Right kidney (tissue), 1 donor: ENCODE measurements around the gene LILRA1.
"Not testable (repeated sequence)": the region's sequence is repeated elsewhere in the genome, so short reads cannot be mapped to it uniquely, and the experiment has no call there.

Experiments used
- DNase-seq: peaks from one replicate; pipeline ENCODE4 v3.0.0-alpha.2; 2016

The LILRA1 gene

GRCh38 chr19:54577334-54577733 lies 16.1 kb upstream of the LILRA1 start:
- no peak for DNase-seq

DNA sequence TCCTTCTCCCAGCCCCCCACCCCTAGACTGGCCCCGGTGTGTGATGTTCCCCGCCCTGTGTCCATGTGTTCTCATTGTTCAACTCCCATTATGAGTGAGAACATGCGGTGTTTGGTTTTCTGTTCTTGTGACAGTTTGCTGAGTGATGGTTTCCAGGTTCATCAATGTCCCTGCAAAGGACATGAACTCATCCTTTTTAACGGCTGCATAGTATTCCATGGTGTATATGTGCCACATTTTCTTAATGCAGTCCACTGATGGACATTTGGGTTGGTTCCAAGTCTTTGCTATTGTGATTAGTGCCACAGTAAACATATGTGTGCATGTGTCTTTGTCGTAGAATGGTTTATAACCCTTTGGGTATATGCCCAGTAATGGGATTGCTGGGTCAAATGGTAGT lies 15.2 kb upstream of the LILRA1 start:
- not testable (repeated sequence) for DNase-seq

DNA sequence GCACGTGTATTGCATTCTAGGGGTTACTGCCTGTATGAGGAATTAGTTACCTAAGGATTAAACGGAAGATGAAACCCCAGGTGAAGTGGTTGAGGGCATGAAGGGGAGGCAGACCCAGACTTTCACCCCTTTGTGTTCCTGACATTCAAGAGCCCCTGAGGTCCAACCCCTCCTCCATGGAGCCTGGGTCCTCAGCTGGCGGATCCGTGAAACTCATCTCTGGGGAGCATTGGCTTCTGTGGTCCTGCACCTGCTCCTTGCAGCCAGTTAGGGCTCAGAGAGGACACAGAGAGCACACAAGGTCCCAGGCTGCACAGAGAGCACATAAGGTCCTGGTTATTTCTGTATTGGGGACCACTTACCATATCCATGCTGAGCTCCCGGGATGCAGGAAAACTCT lies 7.0 kb upstream of the LILRA1 start:
- no peak for DNase-seq

DNA sequence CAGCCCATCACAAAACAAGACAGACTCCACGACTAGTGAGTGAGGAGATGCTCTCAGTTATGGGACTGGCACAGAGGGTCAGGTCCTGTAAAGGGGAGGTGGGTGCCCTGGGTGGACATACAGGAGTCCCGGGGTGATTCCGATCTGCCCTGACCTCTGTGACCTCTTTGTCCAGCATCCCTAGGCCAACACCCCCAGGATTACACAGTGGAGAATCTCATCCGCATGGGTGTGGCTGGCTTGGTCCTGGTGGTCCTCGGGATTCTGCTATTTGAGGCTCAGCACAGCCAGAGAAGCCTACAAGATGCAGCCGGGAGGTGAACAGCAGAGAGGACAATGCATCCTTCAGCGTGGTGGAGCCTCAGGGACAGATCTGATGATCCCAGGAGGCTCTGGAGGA lies 6.4 kb upstream of the LILRA1 start:
- DNase-seq = no peak

DNA sequence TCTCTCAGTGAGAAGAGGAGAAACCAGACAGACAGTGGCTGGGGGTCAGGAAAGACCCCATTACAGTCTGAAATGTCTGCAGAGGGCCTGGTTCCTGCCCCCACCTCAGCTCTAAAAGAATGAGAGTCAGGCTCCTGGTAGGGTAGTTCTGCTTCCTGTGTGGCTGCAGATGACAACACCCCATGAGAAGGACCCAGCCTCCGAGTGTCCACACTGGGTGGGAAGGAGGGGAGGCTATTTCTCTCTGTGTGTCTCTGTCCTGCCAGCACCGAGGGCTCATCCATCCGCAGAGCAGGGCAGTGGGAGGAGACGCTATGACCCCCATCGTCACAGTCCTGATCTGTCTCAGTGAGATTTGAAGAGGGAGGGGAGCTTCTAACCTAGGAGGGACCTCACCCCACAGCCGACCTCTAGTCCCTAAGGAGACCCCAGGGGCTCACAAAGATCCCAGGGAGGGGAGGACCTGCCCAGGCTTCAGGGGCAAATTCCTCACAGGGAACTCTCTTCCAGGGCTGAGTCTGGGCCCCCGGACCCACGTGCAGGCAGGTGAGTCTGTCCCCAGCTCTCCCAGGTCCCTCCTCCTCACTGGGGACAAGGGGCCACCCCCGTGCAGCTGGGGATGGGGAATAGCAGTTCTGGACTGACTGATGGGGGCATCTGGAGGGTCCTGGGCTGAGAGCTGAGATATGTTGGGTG lies 647 bp downstream of the LILRA1 start:
- not testable (repeated sequence) for DNase-seq

- DNase-seq = no peak
Measured at GRCh38 chr19:54594737-54595136, 1.3 kb downstream of the LILRA1 start.

DNA sequence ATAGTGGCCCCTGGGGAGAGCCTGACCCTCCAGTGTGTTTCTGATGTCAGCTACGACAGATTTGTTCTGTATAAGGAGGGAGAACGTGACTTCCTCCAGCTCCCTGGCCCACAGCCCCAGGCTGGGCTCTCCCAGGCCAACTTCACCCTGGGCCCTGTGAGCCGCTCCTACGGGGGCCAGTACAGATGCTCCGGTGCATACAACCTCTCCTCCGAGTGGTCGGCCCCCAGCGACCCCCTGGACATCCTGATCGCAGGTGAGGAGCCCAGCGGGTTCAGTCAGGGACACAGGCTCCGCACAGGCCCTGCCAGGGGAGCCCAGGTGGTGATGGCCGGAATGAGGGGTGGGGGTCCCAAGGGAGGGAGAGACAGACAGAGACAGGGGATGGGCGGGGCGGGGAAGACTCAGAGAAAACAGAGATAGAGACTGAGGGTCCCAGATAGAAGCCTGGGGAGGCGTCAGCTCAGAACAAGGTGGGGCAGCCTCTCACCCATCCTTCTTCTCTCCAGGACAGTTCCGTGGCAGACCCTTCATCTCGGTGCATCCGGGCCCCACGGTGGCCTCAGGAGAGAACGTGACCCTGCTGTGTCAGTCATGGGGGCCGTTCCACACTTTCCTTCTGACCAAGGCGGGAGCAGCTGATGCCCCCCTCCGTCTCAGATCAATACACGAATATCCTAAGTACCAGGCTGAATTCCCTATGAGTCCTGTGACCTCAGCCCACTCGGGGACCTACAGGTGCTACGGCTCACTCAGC lies 2.4 kb downstream of the LILRA1 start:
- DNase-seq = not testable (repeated sequence)

- DNase-seq = no peak
Measured at GRCh38 chr19:54600212-54600611, 6.8 kb downstream of the LILRA1 start.

DNA sequence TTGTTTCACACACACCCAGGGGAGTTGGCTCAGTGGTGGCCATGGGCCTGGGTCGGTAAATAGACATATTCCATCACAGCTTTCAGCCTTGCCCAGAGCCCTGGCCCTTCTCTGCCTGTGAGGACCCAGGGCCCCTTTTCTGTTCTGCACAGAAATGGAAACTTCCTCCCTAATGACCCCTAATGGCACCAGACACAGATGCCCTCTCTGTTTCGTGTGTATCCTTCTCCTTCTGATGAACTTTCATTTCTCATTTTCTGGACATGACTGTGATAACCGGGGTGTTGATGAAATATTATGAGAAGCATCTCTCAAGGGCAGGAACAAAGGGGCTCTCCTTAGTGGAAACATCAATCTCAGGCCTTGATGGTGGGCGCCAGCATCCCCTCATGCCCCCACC lies 12.8 kb downstream of the LILRA1 start:
- no peak for DNase-seq

GRCh38 chr19:54606891-54607784 lies 13.7 kb downstream of the LILRA1 start:
- no peak for DNase-seq

DNA sequence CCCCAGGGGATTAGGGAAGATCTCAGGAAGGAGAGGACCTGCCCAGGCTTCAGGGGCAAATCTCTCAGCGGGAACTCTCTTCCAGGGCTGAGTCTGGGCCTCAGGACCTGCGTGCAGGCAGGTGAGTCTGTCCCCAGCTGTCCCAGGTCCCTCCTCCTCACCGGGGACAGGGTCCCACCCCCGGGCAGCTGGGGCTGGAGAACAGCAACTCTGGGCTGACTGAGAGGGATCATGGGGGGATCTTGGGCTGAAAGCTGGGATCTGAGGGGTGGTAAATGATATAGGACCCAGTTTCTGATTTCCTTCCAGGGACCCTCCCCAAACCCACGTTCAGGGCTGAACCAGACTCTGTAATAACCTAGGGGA lies 14.3 kb downstream of the LILRA1 start:
- DNase-seq = no peak

GRCh38 chr19:54608205-54608604 lies 14.8 kb downstream of the LILRA1 start:
- no peak for DNase-seq

- no peak for DNase-seq
Measured at GRCh38 chr19:54608792-54609191, 15.4 kb downstream of the LILRA1 start.

DNA sequence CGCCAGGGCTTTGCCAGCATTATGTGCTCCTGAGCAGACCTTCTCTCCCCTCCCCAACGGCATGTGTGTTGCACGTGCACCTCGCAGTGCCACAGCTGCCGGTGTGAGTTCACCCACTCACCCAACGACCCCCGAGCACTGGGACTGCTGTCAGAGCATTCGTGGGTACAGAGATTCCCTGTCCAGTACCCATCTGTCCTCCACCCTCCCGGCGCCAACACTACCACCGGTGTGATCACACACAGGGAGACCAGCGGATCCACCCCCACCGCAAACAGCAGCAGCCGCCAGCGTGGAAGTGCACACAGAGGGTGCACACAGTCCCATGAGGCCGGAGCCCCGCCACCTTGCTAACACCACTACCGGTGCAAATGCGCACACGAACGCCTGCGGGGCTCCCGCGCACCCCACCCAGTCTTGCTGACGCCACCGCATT lies 15.9 kb downstream of the LILRA1 start:
- DNase-seq = no peak

DNA sequence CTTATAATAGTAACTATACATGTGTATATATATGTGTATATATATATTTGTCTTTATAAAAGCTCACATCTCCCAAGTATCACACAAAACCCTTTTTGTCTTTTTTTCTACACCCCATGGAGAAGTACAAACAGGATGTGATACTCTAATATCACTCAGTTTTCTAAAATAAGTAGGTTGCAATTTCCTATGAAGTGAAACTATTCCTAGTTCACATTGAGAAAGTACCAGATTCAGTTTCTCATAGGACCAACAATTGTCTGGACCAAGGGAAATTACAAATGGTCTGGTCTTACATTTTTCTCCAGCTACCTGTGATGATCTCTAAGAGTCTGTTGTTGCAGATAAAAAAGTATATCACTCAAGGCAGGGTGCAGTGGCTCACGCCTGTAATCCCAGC lies 19.0 kb downstream of the LILRA1 start:
- no peak for DNase-seq

DNA sequence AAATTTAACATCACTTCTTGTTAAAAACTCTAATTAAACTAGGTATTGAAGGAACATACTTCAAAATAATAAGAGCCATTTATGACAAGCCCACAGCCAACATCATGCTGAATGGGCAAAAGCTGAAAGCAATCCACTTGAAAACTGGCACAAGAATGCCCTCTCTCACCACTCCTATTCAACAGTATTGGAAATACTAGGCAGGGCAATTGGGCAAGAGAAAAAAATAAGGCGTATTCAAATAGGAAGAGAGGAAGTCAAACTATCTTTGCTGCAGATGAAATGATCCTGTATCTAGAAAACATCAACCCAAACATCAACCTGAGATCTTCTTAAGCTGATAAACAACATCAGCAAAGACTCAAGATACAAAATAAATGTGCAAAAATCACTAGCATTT lies 21.3 kb downstream of the LILRA1 start:
- DNase-seq = no peak

GRCh38 chr19:54616057-54616456 lies 22.6 kb downstream of the LILRA1 start:
- no peak for DNase-seq

DNA sequence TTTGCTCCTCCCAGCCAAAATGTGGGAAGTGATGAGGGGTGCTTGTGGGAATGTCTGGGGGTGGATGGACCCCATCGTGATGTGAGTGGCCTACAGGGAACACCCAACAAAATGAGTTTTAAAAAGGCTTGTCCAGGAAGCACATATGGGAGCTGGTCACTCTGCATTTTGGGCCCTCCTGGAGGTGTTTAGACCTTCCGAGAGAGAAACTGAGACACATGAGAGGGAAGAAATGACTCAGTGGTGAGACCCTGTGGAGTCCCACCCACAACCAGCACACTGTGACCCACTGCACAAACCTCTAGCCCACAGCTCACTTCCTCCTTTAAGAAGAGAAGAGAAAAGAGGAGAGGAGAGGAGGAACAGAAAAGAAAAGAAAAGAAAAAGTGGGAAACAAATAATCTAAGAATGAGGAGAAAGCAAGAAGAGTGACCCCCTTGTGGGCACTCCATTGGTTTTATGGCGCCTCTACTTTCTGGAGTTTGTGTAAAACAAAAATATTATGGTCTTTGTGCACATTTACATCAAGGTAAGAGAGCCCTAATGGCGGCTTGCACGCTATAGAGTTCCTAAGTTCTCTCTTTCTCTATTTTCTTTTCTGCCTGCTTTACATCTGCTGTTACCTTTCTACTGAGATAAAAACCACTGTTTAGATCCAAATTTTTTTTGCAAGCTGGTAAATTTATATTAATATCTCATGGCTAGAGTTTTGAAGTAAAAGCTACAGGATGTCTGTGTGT lies 23.6 kb downstream of the LILRA1 start:
- no peak for DNase-seq

DNA sequence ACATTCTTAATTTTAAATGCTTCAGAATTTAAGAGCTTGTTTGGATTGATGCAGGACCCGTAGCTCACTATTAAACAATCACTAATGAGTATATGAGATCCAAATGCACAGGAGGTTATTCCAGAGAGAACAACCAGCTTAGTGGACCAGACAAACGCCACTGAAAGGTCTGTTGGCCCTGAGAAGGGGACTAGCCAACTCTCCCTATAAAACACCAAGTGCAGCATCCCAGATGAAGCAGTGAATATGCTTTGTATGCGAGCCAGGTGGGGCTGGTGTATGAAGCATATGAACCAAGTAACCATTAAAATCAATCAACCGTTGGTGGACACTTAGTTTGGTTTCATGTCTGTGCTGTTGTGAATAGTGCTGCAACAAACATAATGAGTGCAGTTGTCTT lies 27.0 kb downstream of the LILRA1 start:
- DNase-seq = no peak

DNA sequence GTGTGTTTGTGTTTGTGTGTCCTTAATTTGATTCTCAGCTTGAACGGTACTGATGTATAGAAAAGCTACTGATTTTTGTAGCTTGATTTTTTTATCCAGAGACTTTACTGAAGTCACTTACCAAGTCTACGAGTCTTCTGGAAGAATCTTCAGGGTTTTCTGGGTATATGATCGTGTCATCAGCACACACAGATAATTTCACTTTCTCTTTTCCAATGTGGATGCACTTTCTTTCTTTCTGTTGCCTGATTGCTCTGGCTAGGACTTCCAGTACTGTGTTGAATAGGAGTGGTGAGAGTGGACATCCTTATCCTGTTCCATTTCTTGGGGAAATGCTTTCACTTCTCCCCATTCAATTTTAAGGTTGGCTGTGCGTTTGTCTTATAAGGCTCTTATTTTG lies 29.0 kb downstream of the LILRA1 start:
- DNase-seq = no peak

GRCh38 chr19:54624234-54624633 lies 30.8 kb downstream of the LILRA1 start:
- DNase-seq = not testable (repeated sequence)
